HepG2 (cell line): ENCODE data around the gene ATP5MK. TPM values are rescaled to one million over a fixed set of nuclear protein-coding genes. Genes with fewer than 3 reads are reported as not detected.
"Not testable (repeated sequence)": the region's sequence is repeated elsewhere in the genome, so short reads cannot be mapped to it uniquely, and the experiment has no call there.

Source experiments
- ATAC-seq: fragments of 200-7000 bp; cut with Tn5 transposase; 3 replicates; pipeline ENCODE4 v1.9.1; 2020; ENCODE audit warnings: mild to moderate bottlenecking, moderate library complexity
- BruUV-seq: library from RNA; stranded (reverse); fragments of 400-500 nt; replicated peaks from 2 replicates; lab custom pipeline; 2021; lab: Mats Ljungman, UMichigan
- CTCF ChIA-PET: fragments of 300-600 bp; formaldehyde crosslinking; extraction: SDS; loops from one replicate; lab custom pipeline; 2021; ENCODE audit warnings: low total read pairs, inconsistent platforms, low intra/inter-chr PET ratio; lab: Yijun Ruan, JAX
- POLR2A ChIA-PET: fragments of 350-600 bp; sonication (Branson Sonifier 250); formaldehyde crosslinking; loops from one replicate; lab custom pipeline; 2020; ENCODE audit warnings: antibody characterized with exemption, inconsistent platforms; lab: Yijun Ruan, JAX
- DNase-seq: peaks from one replicate; pipeline ENCODE4 v3.0.0-alpha.2; 2015; ENCODE audit warnings: low spot score
- FAIRE-seq: peaks from 3 replicates; lab custom pipeline; 2011; peaks lifted over from hg19 to GRCh38; lab: Jason Lieb, UNC
- H2AFZ ChIP-seq: one replicate; pipeline ENCODE4 v1.6.1; 2011; ENCODE audit warnings: low read length, inconsistent platforms
- H3K27ac ChIP-seq: fragments of 300-600 bp; 3 replicates; pipeline ENCODE4 v1.8.0; 2011; ENCODE audit warnings: mixed run types, mild to moderate bottlenecking, mixed read lengths, low read length, inconsistent platforms; ENCODE audit not compliant: insufficient read depth; ENCODE audit errors: extremely low read length
- H3K27me3 ChIP-seq, 2 experiments: fragments of 200-600 bp in 1 of 2; 2 replicates in 1 of 2; 3 replicates in 1 of 2; pipeline versions ENCODE4 v1.6.0 to v1.8.0; 2011; ENCODE audit warnings: low read length in 2 of 2, mild to moderate bottlenecking in 2 of 2, moderate library complexity in 2 of 2, inconsistent platforms in 1 of 2; ENCODE audit not compliant: insufficient read depth in 2 of 2, control insufficient read depth in 1 of 2
- H3K36me3 ChIP-seq, 2 experiments: fragments of 200-600 bp in 1 of 2; replicated peaks in 1 of 2; 2 replicates in 1 of 2; 3 replicates in 1 of 2; pipeline versions ENCODE4 v1.5.1 to v1.8.0; 2011; ENCODE audit warnings: low read length in 2 of 2, inconsistent platforms in 1 of 2; ENCODE audit not compliant: insufficient read depth in 2 of 2, control insufficient read depth in 1 of 2
- H3K4me1 ChIP-seq: 2 replicates; pipeline ENCODE4 v1.5.1; 2012; ENCODE audit warnings: low read length, inconsistent platforms; ENCODE audit not compliant: insufficient read depth
- H3K4me2 ChIP-seq: 2 replicates; pipeline ENCODE4 v1.6.0; 2011; ENCODE audit warnings: low read depth, low read length, inconsistent platforms
- H3K4me3 ChIP-seq, 3 experiments: fragments of 200-600 bp in 1 of 3; sonication (generic), shearing (Covaris generic) in 1 of 3; replicated peaks in 1 of 3; 2 replicates each; pipeline ENCODE4 v1.5.1; 2011 to 2016; ENCODE audit warnings: low read length in 3 of 3, inconsistent platforms in 2 of 3, low read depth in 2 of 3, mild to moderate bottlenecking in 2 of 3, control low read depth in 1 of 3, mixed read lengths in 1 of 3; ENCODE audit not compliant: insufficient read depth in 1 of 3
- H3K79me2 ChIP-seq: one replicate; pipeline ENCODE4 v1.6.1; 2011; ENCODE audit warnings: low read length, inconsistent platforms; ENCODE audit not compliant: insufficient read depth
- H3K9ac ChIP-seq: 2 replicates; pipeline ENCODE4 v1.6.0; 2011; ENCODE audit warnings: mild to moderate bottlenecking, low read depth, low read length, inconsistent platforms; ENCODE audit not compliant: insufficient read depth
- H3K9me3 ChIP-seq: 2 replicates; pipeline ENCODE4 v1.5.1; 2012; ENCODE audit warnings: mild to moderate bottlenecking, low read length
- H4K20me1 ChIP-seq: 2 replicates; pipeline ENCODE4 v1.6.0; 2011; ENCODE audit warnings: inconsistent platforms, mild to moderate bottlenecking, low read length, moderate library complexity; ENCODE audit not compliant: insufficient read depth
- WGBS: methylation state at CpG from one replicate; pipeline ENCODE4 v1.1.6; 2017; ENCODE audit warnings: low lambda C conversion rate; 5-methylcytosine and 5-hydroxymethylcytosine counted together
- in situ Hi-C: cut with HindIII; loops from 2 replicates; pipeline ENCODE4 v1.10.0; 2017; ENCODE audit warnings: low pct_unique_long_range_greater_than_20kb; ENCODE audit not compliant: extremely low pct_ligation_motif_present
- intact Hi-C: fragments of 100-400 bp; cut with micrococcal nuclease; formaldehyde crosslinking; loops from one replicate; pipeline ENCODE4 v1.10.0; 2022; ENCODE audit not compliant: unreplicated experiment
- polyA plus RNA-seq, 8 experiments: library from polyadenylated mRNA; depleted of rRNA in 3 of 8; stranded (reverse) in 7 of 8; unstranded in 1 of 8; fragments of >200 nt; fragmentation: Illumina TruSeq in 4 of 8; extraction: Trizol in 4 of 8; gene quantifications; 2 replicates each; pipeline versions ENCODE4 v1.2.1 to v1.2.3, GENCODE V29; 2011 to 2016; ENCODE audit warnings: low read depth in 4 of 8, missing spikeins in 1 of 8, mixed read lengths in 1 of 8; ENCODE audit not compliant: insufficient read depth in 1 of 8
- total RNA-seq, 5 experiments: library from RNA; depleted of rRNA; stranded (reverse); fragments of >200 nt; fragmentation: Illumina TruSeq; extraction: Trizol; gene quantifications; 2 replicates each; pipeline ENCODE4 v1.2.3, GENCODE V29; 2016; ENCODE audit warnings: low read depth in 1 of 5
- TF ChIP-seq, protein P1 (sequence below), 2 experiments: sonication (generic) in 1 of 2; formaldehyde crosslinking in 1 of 2; IDR thresholded peaks; 2 replicates each; pipeline versions ENCODE4 v1.6.1 to v1.9.0; 2014 to 2022; ENCODE audit warnings: antibody characterized with exemption in 1 of 2, borderline replicate concordance in 1 of 2, inconsistent platforms in 1 of 2, low read depth in 1 of 2, missing genetic modification reagents in 1 of 2

The ATP5MK gene
- total and polyA plus RNA-seq, 2 of the 13 experiments (the other 11 are each of a cell fraction or from before 2014, with no cell fraction given), result 312 to 517 TPM

- TF ChIP-seq, protein P1, sequence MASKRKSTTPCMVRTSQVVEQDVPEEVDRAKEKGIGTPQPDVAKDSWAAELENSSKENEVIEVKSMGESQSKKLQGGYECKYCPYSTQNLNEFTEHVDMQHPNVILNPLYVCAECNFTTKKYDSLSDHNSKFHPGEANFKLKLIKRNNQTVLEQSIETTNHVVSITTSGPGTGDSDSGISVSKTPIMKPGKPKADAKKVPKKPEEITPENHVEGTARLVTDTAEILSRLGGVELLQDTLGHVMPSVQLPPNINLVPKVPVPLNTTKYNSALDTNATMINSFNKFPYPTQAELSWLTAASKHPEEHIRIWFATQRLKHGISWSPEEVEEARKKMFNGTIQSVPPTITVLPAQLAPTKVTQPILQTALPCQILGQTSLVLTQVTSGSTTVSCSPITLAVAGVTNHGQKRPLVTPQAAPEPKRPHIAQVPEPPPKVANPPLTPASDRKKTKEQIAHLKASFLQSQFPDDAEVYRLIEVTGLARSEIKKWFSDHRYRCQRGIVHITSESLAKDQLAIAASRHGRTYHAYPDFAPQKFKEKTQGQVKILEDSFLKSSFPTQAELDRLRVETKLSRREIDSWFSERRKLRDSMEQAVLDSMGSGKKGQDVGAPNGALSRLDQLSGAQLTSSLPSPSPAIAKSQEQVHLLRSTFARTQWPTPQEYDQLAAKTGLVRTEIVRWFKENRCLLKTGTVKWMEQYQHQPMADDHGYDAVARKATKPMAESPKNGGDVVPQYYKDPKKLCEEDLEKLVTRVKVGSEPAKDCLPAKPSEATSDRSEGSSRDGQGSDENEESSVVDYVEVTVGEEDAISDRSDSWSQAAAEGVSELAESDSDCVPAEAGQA (IDR thresholded peaks at IDR 0.05; ENCODE audit: low read depth), result no peak
- TF ChIP-seq, protein P1 (CRISPR knock-in tag; IDR thresholded peaks at IDR 0.05; ENCODE audit: borderline replicate concordance), result peak; percentile 11; the same call in 1 of the 2 replicates
- TF ChIP-seq, all 625 proteins: peak for 12
These were observed 28.9 kb downstream of the ATP5MK start (continued) for GRCh38 chr10:103367379-103367781.

DNA sequence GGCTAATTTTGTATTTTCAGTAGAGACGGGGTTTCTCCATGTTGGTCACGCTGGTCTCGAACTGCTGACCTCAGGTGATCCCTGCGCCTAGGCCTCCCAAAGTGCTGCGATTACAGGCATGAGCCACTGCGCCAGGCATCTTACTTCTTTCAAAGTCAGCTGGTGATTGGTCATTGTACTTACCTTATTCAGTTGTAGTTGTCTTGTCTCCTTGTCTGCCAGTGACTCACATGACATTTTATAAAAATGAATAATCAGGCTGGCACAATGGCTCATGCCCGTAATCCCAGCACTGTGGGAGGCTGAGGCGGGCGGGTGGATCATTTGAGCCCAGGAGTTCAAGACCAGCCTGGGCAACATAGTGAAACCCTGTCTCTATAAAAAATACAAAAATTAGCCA lies 35.5 kb downstream of the ATP5MK start:
- Histone ChIP-seq H3K4me1 (peaks cover 26% of the 10 kb centered on the region; the same call in 1 of the 2 replicates), H3K4me2 (peak overlapping the region; percentile 20; the same call in 1 of the 2 replicates)
- H3K27ac ChIP-seq, H3K9me3 ChIP-seq, ATAC-seq, FAIRE-seq, H3K27me3 ChIP-seq, H3K79me2 ChIP-seq, DNase-seq, in situ Hi-C loops, H2AFZ ChIP-seq, POLR2A ChIA-PET, H3K36me3 ChIP-seq, H3K9ac ChIP-seq, H3K4me3 ChIP-seq, BruUV-seq, intact Hi-C loops, CTCF ChIA-PET, H4K20me1 ChIP-seq: not testable (repeated sequence)
- 65% methylated on average over 9 of the region's 9 CpGs for WGBS

DNA sequence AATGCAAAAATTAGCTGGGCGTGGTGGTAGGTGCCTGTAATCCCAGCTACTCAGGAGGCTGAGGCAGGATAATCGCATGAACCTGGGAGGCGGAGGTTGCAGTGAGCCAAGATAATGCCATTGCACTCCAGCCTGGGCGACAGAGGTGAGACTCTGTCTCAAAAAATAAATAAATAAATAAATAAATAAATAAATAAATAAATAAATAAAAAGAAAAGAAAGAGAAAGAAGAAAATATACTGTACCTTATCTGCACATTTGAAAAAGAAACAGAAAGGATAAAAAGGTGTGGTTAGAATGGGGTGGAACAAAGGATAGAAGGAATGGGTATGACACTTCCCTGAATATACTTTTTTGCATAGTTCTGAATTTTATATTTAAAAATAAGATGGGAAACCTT lies 36.8 kb downstream of the ATP5MK start:
- 90% methylated on average over 4 of the region's 4 CpGs for WGBS
- DNase-seq, in situ Hi-C loops, intact Hi-C loops, H3K79me2 ChIP-seq, H3K27me3 ChIP-seq, H3K4me3 ChIP-seq, H3K4me2 ChIP-seq, H3K27ac ChIP-seq, H3K9me3 ChIP-seq, ATAC-seq, BruUV-seq, H4K20me1 ChIP-seq, CTCF ChIA-PET, POLR2A ChIA-PET, H3K9ac ChIP-seq, H2AFZ ChIP-seq, FAIRE-seq, H3K36me3 ChIP-seq: not testable (repeated sequence)
- peaks cover 19% of the 10 kb centered on the region; the same call in 1 of the 2 replicates for H3K4me1 ChIP-seq
